CD4-positive, alpha-beta T cell treated with Interleukin-4 for 1 hour (primary cell): Measurements from ENCODE around the gene RGS6.

Experiments
- DNase-seq, 2 donors: peaks; one replicate each; pipeline ENCODE4 v3.0.0-alpha.2; 2020 to 2022

Gene RGS6

DNA sequence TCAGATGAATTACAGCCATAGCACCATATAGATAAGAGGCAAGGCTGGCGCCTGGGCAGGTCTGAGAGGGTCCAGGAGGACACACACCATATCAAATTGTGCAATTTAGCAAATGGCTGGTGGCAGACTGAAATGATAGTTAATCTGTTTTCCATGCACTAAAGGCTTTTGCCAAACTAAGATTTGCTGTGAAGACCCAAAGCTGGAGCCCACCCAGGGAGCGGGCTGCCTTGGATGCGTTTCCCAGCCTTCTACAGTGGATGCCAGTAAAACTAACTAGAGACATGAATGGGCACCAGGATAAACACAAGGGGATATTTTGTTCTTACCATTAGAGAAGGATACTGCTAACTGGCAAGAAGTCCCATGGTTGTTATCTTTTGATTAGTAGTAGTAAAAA lies 486.6 kb downstream of the RGS6 start:
- DNase-seq = no peak

DNA sequence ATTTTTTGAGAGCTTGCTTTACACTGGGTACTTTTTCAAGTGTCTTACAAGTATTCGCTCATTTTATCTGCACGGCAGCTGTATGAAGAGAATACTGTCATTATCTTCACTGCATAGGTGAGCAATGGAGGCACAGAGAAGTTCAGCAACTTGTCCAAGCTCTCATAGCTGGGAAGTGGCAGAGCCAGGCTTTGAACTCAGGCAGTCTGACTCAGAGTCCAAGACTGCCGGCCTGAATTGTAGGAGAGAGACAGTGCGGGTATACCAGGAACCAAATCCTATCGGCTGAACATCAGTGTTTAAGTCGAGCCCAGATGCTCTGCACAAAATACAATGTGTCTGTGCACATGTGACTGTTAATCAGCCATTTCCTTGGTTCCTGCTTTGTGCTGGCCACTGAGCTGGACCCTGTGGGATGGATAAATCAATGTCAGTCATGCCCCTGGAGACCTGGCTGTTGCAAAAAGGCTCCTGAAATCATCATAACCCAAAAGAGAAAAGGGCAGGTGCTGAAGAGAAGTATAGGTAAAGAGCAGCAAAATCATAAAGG lies 487.1 kb downstream of the RGS6 start:
- no peak for DNase-seq

DNA sequence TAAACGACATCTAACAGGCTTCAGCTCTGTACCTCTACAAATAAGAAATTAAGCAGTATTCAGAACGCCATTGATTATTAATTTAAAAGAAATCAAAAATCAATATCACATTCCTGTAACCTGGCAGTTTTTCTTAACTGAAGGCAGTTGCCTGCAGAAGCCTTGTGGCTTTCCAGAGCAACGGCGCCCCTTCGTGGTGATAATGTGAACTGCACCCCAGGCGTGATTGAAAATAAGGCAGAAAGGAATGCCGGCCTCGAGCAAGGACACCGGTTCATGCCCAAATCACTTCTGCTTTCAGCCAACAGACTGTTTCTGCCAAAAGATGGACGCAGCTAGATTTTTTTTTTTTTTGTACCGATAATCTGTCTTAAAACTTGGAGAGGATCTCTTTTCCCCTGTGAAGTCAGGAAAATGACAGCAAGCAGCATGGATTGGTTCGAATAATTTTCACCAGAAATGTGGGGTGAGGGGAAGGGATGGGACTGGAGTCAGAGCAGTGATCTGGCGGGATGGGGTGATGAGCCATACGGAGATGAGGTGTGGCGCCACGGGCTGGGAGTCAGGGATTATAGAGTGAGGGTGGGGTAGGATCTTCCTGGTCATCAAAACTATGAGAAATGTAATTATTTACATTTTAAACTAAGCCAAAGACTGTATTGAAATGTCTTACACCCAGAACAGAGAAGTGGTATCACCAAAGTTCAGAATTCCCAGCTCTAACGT lies 488.7 kb downstream of the RGS6 start:
- peak; percentile 49 to 58 for DNase-seq

DNA sequence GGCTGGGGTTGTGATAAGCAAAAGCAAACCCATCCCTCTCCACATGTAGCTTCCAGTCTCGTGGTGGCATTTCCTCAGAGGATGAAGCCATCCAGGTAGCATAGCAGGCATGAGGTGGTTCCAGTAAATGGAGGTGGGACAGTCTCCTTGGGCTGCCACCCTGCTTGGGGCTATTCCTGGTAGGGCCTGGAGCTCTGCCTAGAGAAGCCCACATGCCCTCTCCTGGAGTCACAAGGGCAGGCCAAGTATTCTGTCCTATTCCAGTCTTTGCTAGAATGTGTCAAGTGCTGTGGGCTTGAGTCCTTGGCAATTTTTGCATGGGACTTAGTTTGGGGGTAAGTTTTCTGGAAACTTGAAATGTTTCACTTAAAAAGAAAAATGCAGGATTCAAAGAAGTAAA lies 491.7 kb downstream of the RGS6 start:
- no peak for DNase-seq

- DNase-seq = no peak
Measured at GRCh38 chr14:72430457-72430856, 498.2 kb downstream of the RGS6 start.

DNA sequence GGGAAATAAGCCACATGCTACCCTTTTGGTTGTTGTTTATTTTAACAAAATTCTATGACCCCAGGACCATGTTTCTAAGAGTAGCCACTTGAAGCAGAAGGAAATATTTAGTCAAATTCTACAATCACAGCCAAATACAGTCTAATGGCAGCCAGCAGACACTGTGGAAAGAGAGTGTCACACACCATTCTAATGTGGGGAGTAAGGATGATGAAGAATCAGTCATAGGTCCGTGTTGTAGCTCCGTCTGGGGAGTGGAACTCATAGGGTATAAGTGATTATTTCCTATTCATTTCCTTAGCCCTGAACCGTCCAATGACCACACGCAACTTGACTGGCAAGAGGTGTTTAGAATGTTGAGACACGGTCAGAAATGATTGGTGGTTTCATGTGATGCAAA lies 500.5 kb downstream of the RGS6 start:
- DNase-seq = no peak

DNA sequence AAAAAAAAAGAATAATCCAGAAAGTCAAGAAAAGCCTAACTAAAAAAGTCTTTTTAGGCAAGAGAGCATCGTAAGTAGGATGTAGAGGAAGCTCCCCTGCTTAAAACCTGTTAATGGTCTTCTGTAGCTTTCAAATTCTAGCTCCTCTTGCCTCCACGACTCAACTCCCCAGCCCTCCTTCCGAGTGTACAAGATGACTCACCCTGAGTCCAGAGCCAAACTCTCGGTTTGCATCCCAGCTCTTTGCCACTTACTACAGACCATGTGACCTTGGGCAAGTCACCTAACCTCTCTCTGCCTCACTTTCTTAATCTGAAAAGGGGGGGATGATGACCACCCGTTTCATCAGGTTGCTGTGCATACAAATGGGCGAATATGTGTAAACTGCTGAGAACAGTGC lies 501.3 kb downstream of the RGS6 start:
- no peak for DNase-seq

DNA sequence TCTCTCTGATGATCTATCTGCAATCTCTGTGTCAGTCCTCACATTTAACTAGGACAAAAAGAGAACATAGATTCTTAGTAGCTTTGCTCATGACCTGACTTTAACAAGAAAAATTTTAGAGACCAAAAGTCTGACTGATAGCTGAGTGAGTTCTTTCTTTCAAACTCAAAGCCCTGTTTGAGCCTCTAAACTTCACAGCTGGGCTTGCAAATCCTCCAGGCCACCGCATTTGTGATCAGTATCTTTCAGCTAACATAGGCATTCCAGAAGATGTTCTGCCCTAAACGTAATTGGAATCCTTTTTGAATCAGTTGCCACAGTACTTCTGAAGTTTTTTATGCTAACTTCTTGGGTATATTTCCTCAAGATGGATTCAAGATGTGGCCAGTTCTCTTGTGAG lies 502.6 kb downstream of the RGS6 start:
- DNase-seq = no peak

GRCh38 chr14:72439707-72440106 lies 507.5 kb downstream of the RGS6 start:
- peak in 1 of 2 donors; percentile 24 for DNase-seq

DNA sequence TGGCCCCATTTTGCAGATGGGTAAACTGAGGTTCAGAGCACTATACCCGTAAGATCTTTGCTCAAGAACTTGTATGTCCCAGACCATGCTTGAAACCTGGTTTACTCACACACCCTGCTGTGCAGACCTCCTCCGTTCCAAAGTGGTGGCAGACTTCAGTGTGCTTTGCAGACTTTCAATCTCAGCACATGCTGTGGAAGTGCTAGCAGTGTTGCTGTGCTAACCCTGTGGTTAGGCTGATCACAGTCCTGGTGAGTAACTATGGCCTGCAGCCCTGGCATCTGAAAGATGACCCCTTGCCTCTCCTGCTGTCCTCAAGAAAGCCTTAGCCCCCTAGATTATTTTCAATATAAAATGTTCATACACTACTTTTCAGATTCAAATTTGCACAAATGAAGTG lies 511.0 kb downstream of the RGS6 start:
- no peak for DNase-seq

GRCh38 chr14:72443991-72444441 lies 511.8 kb downstream of the RGS6 start:
- peak in 1 of 2 donors; percentile 23 for DNase-seq

GRCh38 chr14:72444701-72445100 lies 512.5 kb downstream of the RGS6 start:
- DNase-seq = no peak

GRCh38 chr14:72448212-72448611 lies 516.0 kb downstream of the RGS6 start:
- DNase-seq = no peak

DNA sequence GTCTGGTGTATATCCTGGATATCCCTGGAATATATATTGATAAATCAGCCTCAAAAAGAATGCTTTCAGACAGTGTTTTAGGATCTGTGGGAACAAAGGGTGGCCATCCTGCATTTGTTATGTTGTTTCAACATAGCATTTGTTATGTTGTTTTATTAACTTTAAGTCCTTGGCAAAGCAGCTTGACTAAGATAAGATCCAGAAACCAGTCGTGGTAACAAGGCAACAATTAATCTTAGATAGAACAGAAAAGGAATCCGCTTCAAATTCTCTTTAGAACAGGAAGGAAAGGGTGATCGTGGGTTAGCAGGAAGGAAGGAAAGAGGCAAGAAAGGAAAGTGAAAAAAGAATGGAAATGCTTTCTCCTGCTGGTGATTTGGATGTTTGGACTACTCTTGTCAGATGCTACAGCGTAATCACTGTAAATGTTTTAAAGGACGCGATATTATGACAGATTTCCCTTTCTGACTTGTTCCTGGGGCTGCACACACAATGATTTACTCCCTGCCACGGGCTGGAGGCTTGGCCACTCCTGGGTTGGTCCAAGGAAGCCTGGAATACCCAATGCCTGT lies 518.3 kb downstream of the RGS6 start:
- DNase-seq = no peak

DNA sequence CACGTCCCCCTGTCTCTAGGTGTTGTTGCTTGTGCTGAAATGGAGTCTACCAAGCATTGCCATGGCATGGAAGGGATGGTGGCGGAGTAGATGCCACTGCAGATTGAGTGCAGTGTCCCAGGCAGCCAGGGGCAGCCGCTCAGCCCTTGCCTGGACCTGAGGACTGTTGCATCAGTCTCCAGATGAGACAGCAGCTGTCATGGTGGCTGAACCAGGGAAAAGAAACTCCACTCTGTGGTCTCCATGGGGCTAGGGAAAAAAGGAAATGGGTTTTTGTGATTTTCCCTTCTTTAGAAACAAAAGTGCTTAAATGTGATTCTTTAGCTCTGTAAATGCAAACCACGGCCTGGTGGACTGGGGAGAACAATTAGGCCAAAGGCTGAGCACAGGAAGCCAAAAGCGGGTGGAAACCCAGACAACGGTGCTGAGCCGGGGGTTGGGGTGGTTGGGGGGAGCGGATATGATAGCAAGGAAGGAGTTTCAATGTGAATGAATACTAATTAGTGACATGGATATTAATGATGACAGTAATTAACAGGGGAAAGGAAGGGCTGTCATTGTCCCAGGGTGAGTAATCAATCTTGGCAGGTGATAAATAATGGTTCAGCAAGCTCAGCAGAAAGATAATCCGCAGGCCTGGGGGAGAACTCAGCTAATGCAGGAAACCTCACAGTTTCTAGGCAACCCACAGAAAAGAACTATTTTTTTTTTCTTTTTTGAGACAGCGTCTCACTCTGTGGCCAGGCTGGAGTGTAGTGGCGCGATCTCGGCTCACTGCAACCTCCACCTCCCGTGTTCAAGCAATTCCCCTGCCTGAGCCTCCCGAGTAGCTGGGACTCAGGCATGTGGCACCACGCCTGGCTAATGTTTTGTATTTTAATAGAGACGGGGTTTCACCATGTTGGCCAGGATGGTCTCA lies 519.1 kb downstream of the RGS6 start:
- peak; percentile 35 to 61 for DNase-seq

DNA sequence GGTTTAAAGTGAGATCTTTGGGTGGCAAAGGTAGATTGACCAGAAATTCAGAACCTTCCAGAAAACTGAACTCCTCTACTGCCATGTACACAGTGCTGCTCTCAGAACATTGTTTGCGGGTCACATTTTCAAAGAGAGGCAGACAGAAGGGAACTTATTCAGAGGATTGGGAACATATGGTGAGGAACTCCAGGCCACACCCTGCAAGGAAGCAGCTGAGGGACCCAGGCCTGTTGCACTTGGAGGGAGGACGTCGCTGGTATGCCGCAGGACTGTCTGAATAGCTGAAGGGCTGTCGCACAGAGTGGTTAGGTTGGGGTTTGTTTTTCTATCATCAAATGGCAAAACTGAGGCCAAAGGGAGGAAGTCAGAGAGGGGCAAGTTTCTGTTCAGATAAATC lies 520.5 kb downstream of the RGS6 start:
- DNase-seq = no peak

- no peak for DNase-seq
Measured at GRCh38 chr14:72454388-72455160, 522.3 kb downstream of the RGS6 start.

DNA sequence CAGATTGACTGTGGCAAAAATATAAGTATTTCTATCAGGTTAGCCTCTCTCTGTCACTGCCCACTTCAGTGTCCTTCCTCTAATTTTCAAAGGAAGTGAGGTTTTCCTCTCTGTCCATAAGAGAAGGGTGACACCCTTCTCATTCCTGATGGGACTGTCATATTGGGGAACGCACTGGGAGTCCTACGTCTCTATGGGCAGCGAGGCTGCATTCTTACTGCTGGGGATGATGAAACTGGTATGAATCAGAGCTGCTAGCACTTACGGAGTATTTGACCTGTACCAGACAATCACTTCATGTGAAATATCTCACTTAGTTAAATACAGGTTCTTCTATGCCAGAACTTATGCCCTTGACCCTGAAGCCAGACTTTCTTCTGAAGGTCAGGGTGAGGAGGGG lies 525.4 kb downstream of the RGS6 start:
- DNase-seq = no peak

- DNase-seq = no peak
Measured at GRCh38 chr14:72462056-72462455, 529.8 kb downstream of the RGS6 start.

- no peak for DNase-seq
Measured at GRCh38 chr14:72463291-72463866, 531.1 kb downstream of the RGS6 start.

DNA sequence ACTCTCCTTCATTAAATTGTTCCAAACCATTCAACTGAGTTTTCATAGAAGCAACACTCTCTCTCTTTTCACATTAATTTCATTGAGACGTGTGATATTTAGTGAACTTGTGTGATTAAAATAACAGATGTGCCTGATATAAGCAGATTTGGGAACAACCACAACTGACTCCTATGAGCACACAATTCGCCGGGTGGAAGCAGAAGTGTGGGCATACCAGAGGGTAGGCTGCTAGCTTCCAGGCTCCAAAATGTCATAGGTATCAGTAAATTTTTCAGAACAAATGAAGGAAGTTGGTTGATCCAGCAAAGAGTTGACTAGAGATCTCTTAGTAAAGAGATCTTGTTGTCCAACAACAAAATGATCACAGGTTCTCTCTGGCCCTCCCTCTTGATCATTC lies 532.0 kb downstream of the RGS6 start:
- no peak for DNase-seq

DNA sequence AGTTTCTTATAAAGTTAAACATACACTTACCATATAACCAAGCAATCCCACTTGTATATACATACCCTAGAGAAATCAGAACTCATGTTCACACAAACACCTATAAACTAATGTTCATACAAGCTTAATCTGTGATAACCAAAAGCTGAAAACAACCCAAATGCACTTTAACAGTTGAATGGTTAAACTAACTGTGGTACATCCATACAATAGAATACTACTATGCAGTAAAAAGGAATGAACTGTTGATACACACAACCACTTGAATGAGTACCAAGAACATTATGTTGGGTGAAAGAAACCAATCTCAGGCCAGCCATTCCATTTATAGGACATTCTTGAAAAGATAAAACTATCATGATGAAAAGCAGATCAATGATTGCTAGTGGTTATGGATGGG lies 534.1 kb downstream of the RGS6 start:
- DNase-seq = no peak
